LNCAP (cell line): ENCODE results near the gene TNP2.

Experiments
- CTCF ChIP-seq: fragments of 450-650 bp; IDR thresholded peaks from 2 replicates; pipeline ENCODE4 v1.5.1; 2017; ENCODE audit warnings: mild to moderate bottlenecking

The TNP2 gene

GRCh38 chr16:11297492-11298142 lies 28.5 kb upstream of the TNP2 start:
- no peak for TF ChIP-seq CTCF

- TF ChIP-seq CTCF, result no peak
Measured at GRCh38 chr16:11296706-11297491, 27.8 kb upstream of the TNP2 start.

GRCh38 chr16:11296351-11296705 lies 27.2 kb upstream of the TNP2 start:
- no peak for TF ChIP-seq CTCF

GRCh38 chr16:11295672-11296071 lies 26.5 kb upstream of the TNP2 start:
- TF ChIP-seq CTCF, result no peak

GRCh38 chr16:11292076-11292748 lies 23.1 kb upstream of the TNP2 start:
- no peak for TF ChIP-seq CTCF

- TF ChIP-seq CTCF, result no peak
Measured at GRCh38 chr16:11291091-11291703, 22.1 kb upstream of the TNP2 start.

- no peak for TF ChIP-seq CTCF
Measured at GRCh38 chr16:11290102-11290893, 21.2 kb upstream of the TNP2 start.
